ENCODE results near the gene WRNIP1. TPM values are rescaled to one million over a fixed set of nuclear protein-coding genes. Genes with fewer than 3 reads are reported as not detected.

The WRNIP1 gene
- total and polyA plus RNA-seq, 2 of the 13 experiments (the other 11 are each of a cell fraction or from before 2014, with no cell fraction given), result 77.7 to 90.3 TPM

- TF ChIP-seq DZIP1 (CRISPR knock-in tag; IDR thresholded peaks at IDR 0.05) (no peak), AKNA (CRISPR knock-in tag; IDR thresholded peaks at IDR 0.05; ENCODE audit: borderline replicate concordance) (0 out of 2 replicates have a peak, but pooled peaks have one; percentile 3), SMAD1 (CRISPR knock-in tag; IDR thresholded peaks at IDR 0.05; ENCODE audit: borderline replicate concordance, low read depth) (peak; percentile 84; the same call in 1 of the 2 replicates), HOXA7 (CRISPR knock-in tag; IDR thresholded peaks at IDR 0.05) (no peak), YEATS2 (CRISPR knock-in tag; IDR thresholded peaks at IDR 0.05; ENCODE audit: borderline replicate concordance) (peak; percentile 67; the same call in 1 of the 2 replicates), KLF6 (CRISPR knock-in tag; IDR thresholded peaks at IDR 0.05) (peak; percentile 84), NR2F1 (CRISPR knock-in tag; IDR thresholded peaks at IDR 0.05) (no peak), ZNF121 (CRISPR knock-in tag; IDR thresholded peaks at IDR 0.05) (peak; percentile 98), JARID2 (CRISPR knock-in tag; IDR thresholded peaks at IDR 0.05; ENCODE audit: insufficient replicate concordance) (no peak), MED13 (CRISPR knock-in tag; IDR thresholded peaks at IDR 0.05) (peak; percentile 32; the same call in 1 of the 2 replicates), ZHX1 (CRISPR knock-in tag; IDR thresholded peaks at IDR 0.05; ENCODE audit: low read depth) (peak; percentile 66; the same call in 1 of the 2 replicates), ZNF740 (CRISPR knock-in tag; IDR thresholded peaks at IDR 0.05) (peak; percentile 93), ZNF513 (CRISPR knock-in tag; conservative IDR thresholded peaks at IDR 0.05) (peak; percentile 90), MED1 (CRISPR knock-in tag; IDR thresholded peaks at IDR 0.05) (peak; percentile 73; the same call in 1 of the 2 replicates), TEAD3 (CRISPR knock-in tag; optimal IDR thresholded peaks at IDR 0.05; ENCODE audit: borderline replicate concordance) (peak; percentile 87)
These were observed at the start of gene WRNIP1 (continued) for GRCh38 chr6:2765166-2765895.

All from HepG2 (cell line).